Activated CD4-positive, alpha-beta T cell treated with anti-CD3 and anti-CD28 coated beads, Interleukin-2, amount 50 U/mL, for 16 hours (primary cell): ENCODE results near the gene ZNF629.

Experiments used
- DNase-seq: peaks from one replicate; pipeline ENCODE4 v3.0.0-alpha.2; 2020

ZNF629 gene

GRCh38 chr16:30766206-30766932 lies 20.6 kb downstream of the ZNF629 start:
- DNase-seq, result no peak

- DNase-seq, result no peak
These were observed 22.1 kb downstream of the ZNF629 start for GRCh38 chr16:30764816-30765465.

- no peak for DNase-seq
These were observed 22.9 kb downstream of the ZNF629 start for GRCh38 chr16:30764086-30764485.

GRCh38 chr16:30762991-30763725 lies 23.8 kb downstream of the ZNF629 start:
- no peak for DNase-seq

- DNase-seq, result peak; percentile 97
These were observed 24.8 kb downstream of the ZNF629 start, which contains the start of the genes CFAP119 and RNF40 for GRCh38 chr16:30761928-30762902. CFAP119 (minus strand) TSS chr16:30762062; CDS start chr16:30761748, 314 bp downstream. RNF40 (plus strand) TSS chr16:30762322; CDS start chr16:30762546, 224 bp downstream.

- DNase-seq, result peak; percentile 36
These were observed 25.5 kb downstream of the ZNF629 start for GRCh38 chr16:30761427-30761927.

- DNase-seq, result no peak
These were observed 26.2 kb downstream of the ZNF629 start for GRCh38 chr16:30760577-30761426.

GRCh38 chr16:30760001-30760559 lies 26.9 kb downstream of the ZNF629 start:
- DNase-seq, result no peak

GRCh38 chr16:30758988-30759491 lies 28.0 kb downstream of the ZNF629 start:
- DNase-seq, result no peak

- DNase-seq, result no peak
These were observed 29.7 kb downstream of the ZNF629 start for GRCh38 chr16:30757316-30757715.

GRCh38 chr16:30756781-30757100 lies 30.3 kb downstream of the ZNF629 start:
- DNase-seq, result no peak

- no peak for DNase-seq
These were observed 30.8 kb downstream of the ZNF629 start for GRCh38 chr16:30755955-30756780.

- DNase-seq, result no peak
These were observed 33.4 kb downstream of the ZNF629 start for GRCh38 chr16:30753596-30753995.

- no peak for DNase-seq
These were observed 36.0 kb downstream of the ZNF629 start for GRCh38 chr16:30750876-30751465.

- no peak for DNase-seq
These were observed 36.8 kb downstream of the ZNF629 start for GRCh38 chr16:30750201-30750600.

GRCh38 chr16:30748634-30749445 lies 38.2 kb downstream of the ZNF629 start:
- DNase-seq, result peak; percentile 32

GRCh38 chr16:30747799-30748633 lies 39.0 kb downstream of the ZNF629 start, which contains the start of gene PHKG2:
PHKG2 (plus strand) TSS chr16:30748425; CDS start chr16:30748821, 396 bp downstream.
- DNase-seq, result peak; percentile 98
